ENCODE results near the gene VTCN1. TPM values are rescaled to one million over a fixed set of nuclear protein-coding genes. Genes with fewer than 3 reads are reported as not detected.

Gene VTCN1
- total RNA-seq, 2 experiments from 2014 or later = not detected

GRCh38 chr1:117114877-117115276 lies 95.8 kb downstream of the VTCN1 start:
- TF ChIP-seq EZH2phosphoT487 (IDR thresholded peaks at IDR 0.05; ENCODE audit: borderline replicate concordance, low read depth, low read length) (no peak), CTCF (conservative IDR thresholded peaks at IDR 0.05; ENCODE audit: low read length) (no peak)
- BruUV-seq (replicated peaks) = no TSS peak
- POLR2A ChIA-PET = interaction anchor here (0.6 to 0.7 kb wide), 2 partner anchors 131 to 234 kb away, joined by 3 read pairs; no protein-coding TSS in a partner anchor

DNA sequence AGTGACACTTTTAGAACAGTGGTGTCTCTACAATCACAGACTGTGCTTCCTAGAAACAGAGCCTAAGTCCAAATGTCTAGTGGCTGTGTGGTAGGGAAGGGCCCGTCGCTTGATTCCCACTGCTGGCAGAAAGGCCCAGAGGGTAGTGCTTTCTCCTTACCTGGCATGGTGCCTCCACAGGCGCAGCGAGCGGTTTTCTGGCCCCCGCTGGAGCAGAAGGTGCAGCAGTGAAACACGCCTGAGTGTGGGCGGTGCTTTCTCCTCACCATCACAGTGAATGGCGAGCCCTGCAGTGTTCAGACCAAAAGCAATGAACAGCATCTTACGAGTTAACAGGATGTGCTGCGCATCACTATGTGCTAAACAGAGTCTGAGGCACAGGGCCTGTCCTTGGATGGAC lies 97.5 kb downstream of the VTCN1 start:
- BruUV-seq (replicated peaks) = no TSS peak
- H3K9me2 ChIP-seq (ENCODE audit: insufficient read depth, low read length) = no peaks in the 10 kb centered on the region
- no peaks in the 10 kb centered on the region for H3K79me2 ChIP-seq (ENCODE audit: insufficient read depth, low read depth, low read length)
- H3K36me3 ChIP-seq (ENCODE audit: insufficient read depth, low read length) = no peaks in the 10 kb centered on the region
- no peaks in the 10 kb centered on the region for H3K4me1 ChIP-seq (ENCODE audit: insufficient read depth, low read length, poor library complexity, severe bottlenecking)
- no peak overlapping the region for H2AFZ ChIP-seq (ENCODE audit: low read length)
- H4K20me1 ChIP-seq (ENCODE audit: insufficient read depth, low read length) = no peaks in the 10 kb centered on the region; the same call in 1 of the 2 replicates
- no peaks in the 10 kb centered on the region for H3K9me3 ChIP-seq (ENCODE audit: low read length)
- no peak overlapping the region for H3K27ac ChIP-seq (ENCODE audit: low read depth, low read length, poor library complexity, severe bottlenecking)
- no peak overlapping the region for H3K4me2 ChIP-seq (ENCODE audit: low read length)
- H3K4me3 ChIP-seq (ENCODE audit: low read depth, low read length, poor library complexity, severe bottlenecking) = no peak overlapping the region
- intact Hi-C loops (cut with micrococcal nuclease; ENCODE audit: unreplicated experiment) = no loop called here
- ChIA-PET CTCF (ENCODE audit: unreplicated experiment) (no interaction called here), POLR2A (no interaction called here)
- DNase-seq (ENCODE audit: low spot score) = no peak
- TF ChIP-seq CTCF (conservative IDR thresholded peaks at IDR 0.05; ENCODE audit: low read length) (no peak), EZH2phosphoT487 (IDR thresholded peaks at IDR 0.05; ENCODE audit: borderline replicate concordance, low read depth, low read length) (no peak)

More at GRCh38 chr1:117114877-117115276, 95.8 kb downstream of the VTCN1 start:
- no peaks in the 10 kb centered on the region for H3K9me2 ChIP-seq (ENCODE audit: insufficient read depth, low read length)
- no peak for DNase-seq (ENCODE audit: low spot score)
- intact Hi-C loops (cut with micrococcal nuclease; ENCODE audit: unreplicated experiment) = no loop called here
- CTCF ChIA-PET (ENCODE audit: unreplicated experiment) = no interaction called here
- no peak overlapping the region for H2AFZ ChIP-seq (ENCODE audit: low read length)
- H3K36me3 ChIP-seq (ENCODE audit: insufficient read depth, low read length) = no peaks in the 10 kb centered on the region
- no peaks in the 10 kb centered on the region for H3K79me2 ChIP-seq (ENCODE audit: insufficient read depth, low read depth, low read length)
- no peaks in the 10 kb centered on the region for H3K4me1 ChIP-seq (ENCODE audit: insufficient read depth, low read length, poor library complexity, severe bottlenecking)
- no peak overlapping the region for H3K4me2 ChIP-seq (ENCODE audit: low read length)
- H3K27ac ChIP-seq (ENCODE audit: low read depth, low read length, poor library complexity, severe bottlenecking) = no peak overlapping the region
- H4K20me1 ChIP-seq (ENCODE audit: insufficient read depth, low read length) = no peaks in the 10 kb centered on the region; the same call in 1 of the 2 replicates
- H3K4me3 ChIP-seq (ENCODE audit: low read depth, low read length, poor library complexity, severe bottlenecking) = no peak overlapping the region
- no peaks in the 10 kb centered on the region for H3K9me3 ChIP-seq (ENCODE audit: low read length)

- H3K9me2 ChIP-seq (ENCODE audit: insufficient read depth, low read length) = no peaks in the 10 kb centered on the region
- no peak overlapping the region for H3K4me3 ChIP-seq (ENCODE audit: low read depth, low read length, poor library complexity, severe bottlenecking)
- peaks cover 5% of the 10 kb centered on the region for H3K36me3 ChIP-seq (ENCODE audit: insufficient read depth, low read length)
- no peaks in the 10 kb centered on the region; the same call in 1 of the 2 replicates for H4K20me1 ChIP-seq (ENCODE audit: insufficient read depth, low read length)
- BruUV-seq (replicated peaks) = no TSS peak
- H3K9me3 ChIP-seq (ENCODE audit: low read length) = no peaks in the 10 kb centered on the region
- H2AFZ ChIP-seq (ENCODE audit: low read length) = no peak overlapping the region
- H3K4me1 ChIP-seq (ENCODE audit: insufficient read depth, low read length, poor library complexity, severe bottlenecking) = no peaks in the 10 kb centered on the region
- DNase-seq (ENCODE audit: low spot score) = no peak
- no peak overlapping the region for H3K27ac ChIP-seq (ENCODE audit: low read depth, low read length, poor library complexity, severe bottlenecking)
- CTCF ChIA-PET (ENCODE audit: unreplicated experiment) = no interaction called here
- H3K79me2 ChIP-seq (ENCODE audit: insufficient read depth, low read depth, low read length) = no peaks in the 10 kb centered on the region
- POLR2A ChIA-PET = no interaction called here
- no peak overlapping the region for H3K4me2 ChIP-seq (ENCODE audit: low read length)
- no peak for TF ChIP-seq CTCF (conservative IDR thresholded peaks at IDR 0.05; ENCODE audit: low read length)
- no peak for TF ChIP-seq EZH2phosphoT487 (IDR thresholded peaks at IDR 0.05; ENCODE audit: borderline replicate concordance, low read depth, low read length)
- intact Hi-C loops (cut with micrococcal nuclease; ENCODE audit: unreplicated experiment) = no loop called here
Observed at GRCh38 chr1:117112047-117112717, 98.5 kb downstream of the VTCN1 start.
